ENCODE results near the gene CYP2C19.
"Not testable (repeated sequence)": the region's sequence is repeated elsewhere in the genome, so short reads cannot be mapped to it uniquely, and the experiment has no call there.

CYP2C19 gene

DNA sequence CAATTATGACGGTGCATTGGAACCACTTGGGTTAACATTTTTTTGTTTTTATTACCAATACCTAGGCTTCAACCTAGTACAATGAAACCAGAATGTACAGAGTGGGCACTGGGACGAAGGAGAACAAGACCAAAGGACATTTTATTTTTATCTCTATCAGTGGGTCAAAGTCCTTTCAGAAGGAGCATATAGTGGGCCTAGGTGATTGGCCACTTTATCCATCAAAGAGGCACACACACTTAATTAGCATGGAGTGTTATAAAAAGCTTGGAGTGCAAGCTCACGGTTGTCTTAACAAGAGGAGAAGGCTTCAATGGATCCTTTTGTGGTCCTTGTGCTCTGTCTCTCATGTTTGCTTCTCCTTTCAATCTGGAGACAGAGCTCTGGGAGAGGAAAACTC lies at the start of gene CYP2C19:
Gene CYP2C19 (plus strand): TSS at position 289 of the 400 bp plus-strand sequence. CDS start 25 bp downstream, at position 314.
- DNase-seq (ENCODE audit: low read depth) = no peak

DNA sequence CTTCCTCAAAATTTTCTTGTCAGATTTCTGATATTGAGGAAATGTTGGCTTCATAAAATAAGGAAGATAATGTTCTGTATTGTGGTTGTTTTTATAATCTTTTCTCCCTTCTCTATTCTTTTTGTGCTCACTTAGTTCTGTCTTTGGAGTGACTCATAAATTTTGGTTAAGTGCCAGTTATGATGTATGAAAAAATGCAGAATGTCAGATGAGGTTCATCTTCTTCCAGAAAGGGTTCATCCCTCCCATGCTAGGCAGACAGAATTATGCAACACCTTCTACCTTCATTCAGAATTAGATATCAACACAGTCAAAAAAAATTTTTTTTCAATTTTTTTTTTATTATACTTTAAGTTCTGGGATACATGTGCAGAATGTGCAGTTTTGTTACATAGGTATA lies 36.6 kb upstream of the CYP2C19 start:
- DNase-seq (ENCODE audit: low read depth) = no peak

DNA sequence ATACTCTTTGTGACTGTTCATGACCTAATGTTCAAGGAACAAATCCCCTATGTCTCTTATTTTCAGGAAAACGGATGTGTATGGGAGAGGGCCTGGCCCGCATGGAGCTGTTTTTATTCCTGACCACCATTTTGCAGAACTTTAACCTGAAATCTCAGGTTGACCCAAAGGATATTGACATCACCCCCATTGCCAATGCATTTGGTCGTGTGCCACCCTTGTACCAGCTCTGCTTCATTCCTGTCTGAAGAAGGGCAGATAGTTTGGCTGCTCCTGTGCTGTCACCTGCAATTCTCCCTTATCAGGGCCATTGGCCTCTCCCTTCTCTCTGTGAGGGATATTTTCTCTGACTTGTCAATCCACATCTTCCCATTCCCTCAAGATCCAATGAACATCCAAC lies 27.3 kb upstream of the CYP2C19 start:
- no peak for DNase-seq (ENCODE audit: low read depth)

DNA sequence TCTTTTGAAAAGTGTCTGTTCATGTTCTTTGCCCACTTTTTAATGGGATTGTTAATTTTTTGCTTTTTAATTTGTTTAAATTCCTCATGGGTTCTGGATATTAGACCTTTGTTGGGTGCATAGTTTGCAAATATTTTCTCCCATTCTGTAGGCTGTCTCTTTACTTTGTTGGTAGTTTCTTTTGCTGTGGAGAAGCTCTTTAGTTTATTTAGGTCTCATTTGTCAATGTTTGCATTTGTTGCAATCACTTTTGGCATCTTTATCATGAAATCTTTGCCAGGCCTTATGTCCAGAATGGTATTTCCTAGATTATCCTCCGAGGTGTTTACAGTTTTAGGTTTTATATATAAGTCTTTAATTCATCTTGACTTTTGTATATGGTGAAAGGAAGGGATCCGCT lies 23.9 kb upstream of the CYP2C19 start:
- no peak for DNase-seq (ENCODE audit: low read depth)

DNA sequence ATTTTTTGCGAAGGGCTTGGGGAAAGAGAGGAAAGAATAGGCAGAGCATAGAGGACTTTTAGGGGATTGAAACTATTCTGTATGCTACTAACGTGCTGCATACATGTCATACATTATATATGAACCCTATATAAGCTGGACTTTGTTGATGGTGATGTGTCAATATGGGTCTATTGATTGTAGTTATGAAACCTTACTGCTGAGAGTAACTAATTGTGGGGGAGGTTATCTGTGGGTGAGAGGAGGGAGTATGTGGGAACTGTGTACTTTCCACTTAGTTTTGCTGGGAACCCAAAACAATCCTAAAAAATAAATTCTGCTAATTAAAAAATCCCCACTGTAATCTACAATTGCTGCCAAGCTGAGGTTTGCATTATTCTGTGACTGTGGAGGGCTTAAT lies 15.3 kb upstream of the CYP2C19 start:
- no peak for DNase-seq (ENCODE audit: low read depth)

DNA sequence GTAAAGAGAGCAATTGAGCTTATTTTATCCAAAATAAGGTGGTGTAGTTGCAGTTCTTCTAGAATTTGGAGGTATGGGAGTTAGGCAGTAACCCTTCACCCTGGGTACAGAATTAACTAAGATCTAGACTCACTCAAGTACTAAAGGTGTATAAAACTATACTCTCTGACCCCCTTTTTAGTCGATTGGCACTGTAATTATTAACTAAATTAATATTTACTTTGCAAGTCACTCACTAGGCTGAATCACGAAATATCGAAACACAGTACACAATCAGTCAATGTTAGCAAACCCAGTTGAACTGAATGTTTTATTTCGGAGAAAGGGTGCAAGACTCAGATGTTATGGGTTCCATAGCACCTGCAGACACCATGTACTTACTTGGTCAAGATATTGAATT lies 14.6 kb upstream of the CYP2C19 start:
- DNase-seq (ENCODE audit: low read depth) = no peak

DNA sequence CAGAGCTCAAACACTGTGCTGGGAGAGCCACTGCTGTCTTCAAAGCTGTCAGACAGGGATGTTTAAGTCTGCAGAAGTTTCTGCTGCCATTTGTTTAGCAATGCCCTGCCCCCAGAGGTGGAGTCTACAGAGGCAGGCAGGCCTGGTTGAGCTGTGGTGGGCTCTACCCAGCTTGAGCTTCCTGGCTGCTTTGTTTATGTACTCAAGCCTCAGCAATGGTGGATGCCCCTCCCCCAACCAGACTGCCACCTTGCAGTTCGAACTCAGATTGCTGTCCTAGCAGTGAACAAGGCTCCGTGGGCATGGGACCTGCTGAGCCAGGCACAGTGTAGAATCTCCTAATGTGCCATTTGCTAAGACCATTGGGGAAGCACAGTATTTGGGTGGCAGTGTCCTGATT lies 4.6 kb upstream of the CYP2C19 start:
- no peak for DNase-seq (ENCODE audit: low read depth)

DNA sequence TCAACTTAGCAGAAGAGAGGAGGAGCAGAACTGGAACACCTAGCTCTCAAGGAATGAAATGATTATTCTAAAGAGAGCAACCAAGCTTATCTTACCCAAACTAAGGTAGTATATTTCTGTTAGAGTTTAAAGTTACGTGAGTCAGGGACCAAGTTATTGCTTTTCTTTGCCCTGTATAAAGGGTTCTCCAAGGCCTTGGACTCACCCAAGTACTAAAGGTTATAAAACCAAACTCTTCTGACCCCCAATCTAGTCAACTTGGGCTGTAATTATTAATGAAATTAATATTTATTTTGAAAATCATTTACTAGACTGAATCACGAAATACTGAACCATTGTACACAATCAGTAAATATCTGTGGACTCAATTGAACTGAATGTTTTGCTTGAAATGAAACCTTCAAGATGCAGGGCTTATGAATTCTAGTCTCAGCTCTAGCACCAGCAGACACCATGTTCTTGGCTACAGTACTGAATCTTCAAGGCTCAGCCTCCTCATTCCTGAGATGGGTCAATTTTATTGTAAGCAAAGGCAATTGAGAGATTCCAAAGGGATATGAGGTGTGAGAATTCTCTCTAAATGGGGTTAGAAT lies 1.8 kb upstream of the CYP2C19 start:
- no peak for DNase-seq (ENCODE audit: low read depth)

DNA sequence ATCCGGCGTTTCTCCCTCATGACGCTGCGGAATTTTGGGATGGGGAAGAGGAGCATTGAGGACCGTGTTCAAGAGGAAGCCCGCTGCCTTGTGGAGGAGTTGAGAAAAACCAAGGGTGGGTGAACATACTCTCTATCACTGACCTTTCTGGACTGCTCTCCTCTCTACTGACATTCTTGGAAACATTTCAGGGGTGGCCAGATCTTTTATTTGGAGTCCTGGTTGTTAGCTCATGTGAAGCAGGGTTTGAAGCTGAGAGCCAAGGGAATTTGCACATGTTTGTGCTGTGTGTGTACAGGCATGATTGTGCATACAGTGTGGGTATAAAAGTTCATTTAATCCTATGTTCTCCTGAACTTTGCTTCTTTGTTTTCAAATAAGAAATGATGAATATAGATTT lies 12.9 kb downstream of the CYP2C19 start:
- DNase-seq (ENCODE audit: low read depth) = not testable (repeated sequence)

DNA sequence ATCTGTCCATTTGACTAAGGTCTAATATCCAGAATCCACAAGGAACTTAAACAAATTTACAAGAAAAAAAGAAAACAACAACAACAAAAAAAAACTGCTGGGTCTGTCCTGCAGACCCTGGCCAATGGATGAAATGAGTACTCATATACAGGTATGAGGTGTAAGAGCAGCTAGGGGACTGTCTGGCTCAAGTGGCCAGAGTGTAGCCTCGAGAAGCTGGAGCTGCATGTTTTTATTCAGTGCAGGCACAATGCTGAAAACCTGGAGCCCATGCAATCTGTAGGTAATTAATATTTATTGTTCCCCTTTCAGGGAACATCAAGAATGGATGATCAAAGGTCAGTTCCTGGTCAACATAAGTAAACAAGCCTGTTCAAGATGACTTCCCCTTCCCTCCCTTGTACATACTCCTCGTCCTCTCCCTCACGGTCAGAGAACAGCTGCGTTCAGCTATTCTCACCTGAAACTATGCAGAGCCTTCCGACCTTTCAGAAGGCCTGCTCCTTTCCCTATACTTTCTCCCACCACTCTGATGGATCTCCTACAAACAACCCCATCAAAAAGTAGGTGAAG lies 15.5 kb downstream of the CYP2C19 start:
- DNase-seq (ENCODE audit: low read depth) = no peak

DNA sequence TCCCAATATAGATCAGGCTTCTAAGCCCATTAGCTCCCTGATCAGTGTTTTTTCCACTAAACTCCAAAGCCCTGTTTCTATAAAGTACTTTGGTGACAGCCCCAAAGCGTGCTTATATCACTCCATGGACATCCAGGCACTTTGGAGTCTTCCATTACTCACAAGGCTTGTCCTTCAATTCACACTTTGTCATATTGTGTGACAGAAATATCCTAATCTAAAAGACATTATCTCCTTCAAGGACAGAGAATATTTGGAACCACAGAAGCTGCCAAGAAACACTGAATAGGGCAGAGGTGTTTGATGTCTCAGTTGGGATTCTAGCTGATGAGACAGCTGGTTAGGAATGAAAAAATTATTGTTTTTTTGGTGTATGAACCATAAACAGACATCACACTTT lies 18.4 kb downstream of the CYP2C19 start:
- no peak for DNase-seq (ENCODE audit: low read depth)

DNA sequence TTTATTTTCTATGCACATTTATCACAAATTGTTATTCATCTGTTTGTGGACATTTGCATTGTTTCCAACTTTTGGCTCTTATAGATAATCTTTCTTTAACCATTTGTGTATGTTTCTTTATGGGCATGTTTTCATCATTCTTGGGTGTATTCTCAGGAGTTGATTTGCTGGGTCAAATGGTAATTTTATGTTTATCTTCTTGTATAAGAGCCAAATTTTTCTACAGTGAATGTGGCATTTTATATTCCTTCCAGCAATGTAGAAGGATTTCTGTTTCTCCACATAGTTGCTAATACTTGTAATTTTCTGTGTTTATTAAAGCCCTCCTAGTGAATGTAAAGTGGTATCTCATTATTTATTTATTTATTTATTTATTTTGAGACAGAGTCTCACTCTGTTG lies 21.8 kb downstream of the CYP2C19 start:
- no peak for DNase-seq (ENCODE audit: low read depth)

DNA sequence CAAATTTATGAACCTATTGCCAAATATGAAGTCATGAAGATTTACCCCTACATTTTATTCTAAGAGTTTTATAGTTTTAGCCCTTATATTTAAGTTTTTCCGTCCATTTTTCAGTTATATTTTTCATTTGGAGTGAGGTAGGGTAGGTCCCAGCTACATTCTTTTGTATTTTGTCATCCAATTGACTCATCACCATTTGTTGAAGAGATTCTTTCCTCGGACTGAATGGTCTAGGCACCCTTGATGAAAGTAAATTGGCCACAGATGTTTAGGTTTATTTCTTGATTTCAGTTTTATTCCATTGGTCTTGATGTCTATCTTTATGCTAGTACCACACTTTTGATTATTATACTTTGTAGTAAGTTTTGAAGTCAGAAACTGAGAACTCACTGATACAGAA lies 22.7 kb downstream of the CYP2C19 start:
- DNase-seq (ENCODE audit: low read depth) = no peak

DNA sequence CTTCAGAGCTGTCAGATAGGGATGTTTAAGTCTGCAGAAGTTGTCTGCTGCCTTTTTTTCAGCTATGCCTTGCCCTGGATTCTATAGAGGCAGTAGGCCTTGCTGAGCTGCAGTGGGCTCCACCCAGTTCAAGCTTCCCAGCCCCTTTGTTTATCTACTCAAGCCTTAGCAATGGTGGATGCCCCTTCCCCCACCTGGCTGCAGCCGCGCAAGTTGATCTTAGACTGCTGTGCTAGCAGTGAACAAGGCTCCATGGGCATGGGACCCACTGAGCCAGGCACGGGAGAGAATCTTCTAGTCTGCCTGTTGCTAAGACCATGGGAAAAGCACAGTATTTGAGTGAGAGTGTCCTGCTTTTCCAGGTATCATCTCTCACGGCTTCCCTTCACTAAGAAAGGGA lies 38.1 kb downstream of the CYP2C19 start:
- not testable (repeated sequence) for DNase-seq (ENCODE audit: low read depth)

DNA sequence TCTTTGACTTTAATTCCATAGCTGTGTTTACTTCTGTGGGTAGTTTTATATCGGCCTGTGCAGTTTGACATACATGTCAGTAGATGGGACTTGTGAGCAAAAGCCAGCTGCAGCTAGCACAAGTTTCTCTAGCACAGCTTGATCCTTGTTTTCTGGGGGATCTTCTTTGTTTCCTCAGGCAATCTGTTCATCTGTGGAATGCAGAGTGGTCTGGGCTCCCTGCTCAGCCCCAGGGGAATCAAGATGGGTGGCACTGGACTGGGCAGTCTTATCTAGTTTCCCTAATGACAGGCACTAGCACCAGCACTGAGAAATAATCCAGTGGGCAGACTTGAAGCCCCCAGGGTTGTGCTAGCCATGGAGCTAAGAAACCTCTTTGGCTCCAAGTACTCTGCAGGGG lies 40.8 kb downstream of the CYP2C19 start:
- no peak for DNase-seq (ENCODE audit: low read depth)

DNA sequence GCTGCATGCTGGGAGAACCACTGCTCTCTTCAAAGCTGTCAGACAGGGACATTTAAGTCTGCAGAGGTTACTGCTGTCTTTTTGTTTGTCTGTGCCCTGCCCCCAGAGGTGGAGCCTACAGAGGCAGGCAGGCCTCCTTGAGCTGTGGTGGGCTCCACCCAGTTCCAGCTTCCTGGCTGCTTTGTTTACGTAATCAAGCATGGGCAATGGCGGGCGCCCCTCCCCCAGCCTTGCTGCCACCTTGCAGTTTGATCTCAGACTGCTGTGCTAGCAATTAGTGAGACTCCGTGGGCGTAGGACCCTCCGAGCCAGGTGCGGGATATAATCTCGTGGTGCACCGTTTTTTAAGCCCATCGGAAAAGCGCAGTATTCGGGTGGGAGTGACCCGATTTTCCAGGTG lies 67.5 kb downstream of the CYP2C19 start:
- not testable (repeated sequence) for DNase-seq (ENCODE audit: low read depth)

DNA sequence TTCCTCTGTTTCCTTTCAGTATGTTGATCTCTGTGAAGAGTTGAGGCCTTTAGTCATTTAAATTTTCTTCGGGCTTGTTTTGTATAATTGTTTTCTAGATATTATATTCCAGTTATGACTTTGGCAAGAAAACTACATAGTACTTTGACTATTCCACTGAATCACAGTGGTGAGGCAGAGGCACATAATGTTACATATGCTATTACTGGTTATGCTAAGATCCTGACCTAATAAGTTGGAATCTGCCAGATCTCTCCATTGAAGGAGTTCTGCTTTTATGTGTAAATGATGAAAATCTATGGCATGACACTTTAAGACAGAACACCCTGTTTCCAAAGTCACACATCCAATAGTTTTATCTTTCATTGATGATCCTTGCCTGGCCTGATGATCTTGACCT lies 83.7 kb downstream of the CYP2C19 start:
- no peak for DNase-seq (ENCODE audit: low read depth)

DNA sequence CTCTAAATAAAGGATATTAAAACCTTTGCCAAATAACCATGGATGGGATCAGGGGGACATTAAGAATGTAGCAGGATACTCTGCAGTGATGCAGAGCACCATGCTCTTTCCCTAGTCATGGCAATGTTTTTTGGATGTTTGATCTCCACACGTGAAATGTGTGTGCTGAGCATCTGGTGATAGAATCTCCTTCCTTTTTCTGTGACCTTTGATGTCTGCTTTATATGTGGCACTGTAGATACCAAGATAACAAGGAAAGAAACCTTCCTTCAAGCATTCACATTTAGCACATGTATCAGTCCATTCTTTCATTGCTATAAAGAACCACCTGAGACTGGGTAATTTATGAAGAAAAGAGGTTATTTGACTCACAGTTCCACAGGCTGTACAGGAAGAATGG lies 88.3 kb downstream of the CYP2C19 start:
- DNase-seq (ENCODE audit: low read depth) = no peak

DNA sequence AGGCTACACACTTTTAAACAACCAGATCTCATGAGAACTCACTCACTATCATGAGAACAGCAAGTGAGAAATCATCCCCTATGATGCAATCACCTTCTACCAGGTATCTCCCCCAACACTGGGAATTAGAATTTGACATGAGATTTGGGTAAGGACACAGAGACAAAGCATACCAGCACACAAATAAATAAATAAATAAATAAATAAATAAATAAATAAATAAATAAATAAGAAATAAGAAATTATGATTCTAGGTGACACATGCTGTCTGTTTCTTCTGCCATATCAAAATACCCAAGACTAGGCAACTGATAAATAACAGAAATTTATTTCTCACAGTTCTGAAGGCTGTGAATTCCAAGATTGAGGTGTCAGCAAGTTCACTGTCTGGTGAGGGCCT lies 88.8 kb downstream of the CYP2C19 start:
- DNase-seq (ENCODE audit: low read depth) = no peak

DNA sequence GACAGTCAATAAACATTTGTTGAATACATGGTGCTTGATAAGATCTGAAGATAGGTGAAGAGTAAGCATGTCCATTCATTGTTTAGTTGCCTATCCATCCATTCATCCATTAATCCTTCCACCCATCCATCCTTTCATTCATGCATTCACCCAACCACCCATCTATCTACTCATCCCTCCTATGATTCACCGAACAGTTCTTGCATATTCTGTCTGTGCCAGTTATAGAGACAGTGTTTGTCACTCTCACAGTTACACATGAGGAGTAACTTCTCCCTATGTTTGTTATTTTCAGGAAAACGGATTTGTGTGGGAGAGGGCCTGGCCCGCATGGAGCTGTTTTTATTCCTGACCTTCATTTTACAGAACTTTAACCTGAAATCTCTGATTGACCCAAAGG lies 90.0 kb downstream of the CYP2C19 start:
- no peak for DNase-seq (ENCODE audit: low read depth)

DNA sequence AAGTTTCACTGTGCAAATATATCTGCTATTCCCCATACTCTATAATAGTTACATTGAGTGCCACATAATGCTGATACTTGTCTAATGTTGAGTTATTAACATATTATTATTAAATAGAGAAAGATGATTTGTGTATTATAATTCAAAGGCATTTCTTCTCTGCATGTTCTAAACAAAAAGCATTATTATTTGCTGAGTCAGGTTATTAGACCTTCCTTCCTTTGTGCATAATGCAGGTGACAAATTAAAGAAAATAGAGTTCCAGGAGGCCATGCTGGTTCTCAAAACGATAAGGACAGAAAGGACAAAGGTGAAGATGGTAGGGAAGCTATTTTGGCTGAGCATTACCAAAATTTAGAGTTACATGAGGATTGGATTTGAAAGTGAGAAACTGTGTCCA lies 90.6 kb downstream of the CYP2C19 start:
- no peak for DNase-seq (ENCODE audit: low read depth)

DNA sequence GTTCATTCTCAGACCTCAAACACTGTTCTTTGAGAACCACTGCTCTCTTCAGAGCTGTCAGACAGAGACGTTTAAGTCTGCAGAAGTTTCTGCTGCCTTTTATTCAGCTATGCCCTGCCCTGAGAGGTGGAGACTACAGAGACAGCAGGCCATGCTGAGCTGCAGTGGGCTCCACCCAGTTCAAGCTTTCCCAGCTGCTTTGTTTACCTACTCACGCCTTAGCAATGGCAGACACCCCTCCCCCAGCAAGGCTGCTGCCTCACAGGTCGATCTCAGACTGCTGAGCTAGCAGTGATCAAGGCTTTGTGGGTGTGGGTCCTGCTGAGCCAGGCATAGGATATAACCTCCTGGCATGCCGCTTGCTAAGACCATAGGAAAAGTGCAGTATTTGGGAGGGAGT lies 95.5 kb downstream of the CYP2C19 start:
- no peak for DNase-seq (ENCODE audit: low read depth)

DNA sequence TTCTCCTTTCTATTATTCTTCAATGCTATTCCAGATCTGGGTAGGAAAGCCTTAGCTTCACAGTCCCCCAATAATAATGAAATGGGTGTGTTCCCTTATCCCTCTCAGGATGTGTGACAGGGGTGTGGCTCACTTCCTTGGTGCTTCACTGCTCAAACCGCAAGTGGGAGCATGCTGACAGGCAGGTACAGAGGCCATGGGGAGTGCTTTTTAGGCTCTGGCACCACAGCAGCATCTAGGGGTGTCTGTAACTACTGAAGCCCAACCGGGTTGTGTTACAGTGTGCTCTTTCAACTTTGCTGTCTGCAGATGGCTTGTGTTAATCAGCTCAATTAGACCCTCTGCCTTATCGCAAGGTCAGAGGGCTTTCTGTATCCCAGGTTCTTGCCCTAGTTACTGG lies 96.6 kb downstream of the CYP2C19 start:
- no peak for DNase-seq (ENCODE audit: low read depth)

DNA sequence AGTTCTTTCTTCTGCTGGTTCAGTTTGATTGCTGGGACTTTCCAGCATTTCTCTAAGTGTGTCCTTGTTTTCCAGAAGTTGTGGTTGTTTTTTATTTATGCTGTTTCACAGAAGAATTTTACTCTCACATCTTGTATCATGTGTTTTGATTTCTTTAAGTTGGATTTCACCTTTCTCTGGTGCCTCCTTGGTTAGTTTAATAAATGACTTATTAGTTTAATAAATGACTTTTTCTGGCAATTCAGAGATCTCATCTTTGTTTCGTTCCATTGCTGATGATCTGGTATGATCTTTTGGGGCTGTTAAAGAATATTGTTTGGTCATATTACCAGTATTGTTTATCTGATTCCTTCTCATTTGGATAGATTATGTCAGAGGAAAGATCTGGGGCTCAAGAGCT lies 116.2 kb downstream of the CYP2C19 start:
- DNase-seq (ENCODE audit: low read depth) = no peak

DNA sequence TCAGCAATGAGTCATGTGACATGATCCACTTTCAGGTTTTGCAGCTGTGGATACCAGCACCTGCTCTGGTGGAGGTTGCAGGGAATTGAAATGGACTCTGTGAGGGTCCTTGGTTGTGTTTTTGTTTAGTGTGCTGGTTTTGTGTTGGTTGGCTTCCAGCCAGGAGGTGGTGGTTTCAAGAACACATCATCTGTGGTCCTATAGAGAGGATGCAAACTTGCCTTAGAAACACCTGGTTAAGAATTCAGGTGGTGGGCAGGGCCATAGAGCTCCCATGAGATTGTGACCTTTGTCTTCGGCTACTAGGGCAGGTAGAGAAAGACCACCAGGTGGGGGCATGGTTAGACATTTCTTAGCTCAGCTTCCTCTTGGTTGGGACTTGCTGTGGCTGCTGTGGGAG lies 116.7 kb downstream of the CYP2C19 start:
- DNase-seq (ENCODE audit: low read depth) = no peak

All from fibroblast of the conjunctiva (primary cell).